Measurements from ENCODE around the gene TLR7. TPM values are rescaled to one million over a fixed set of nuclear protein-coding genes. Genes with fewer than 3 reads are reported as not detected.

Gene TLR7
- total RNA-seq, 1 donor from 2014 or later: 5.4 TPM

GRCh38 chrX:12825801-12826200 lies 41.1 kb upstream of the TLR7 start:
- H3K27ac Mint-ChIP-seq: no peak overlapping the region
- H3K27me3 Mint-ChIP-seq: no peaks in the 10 kb centered on the region
- no peaks in the 10 kb centered on the region for H3K9me3 Mint-ChIP-seq
- intact Hi-C loops (cut with micrococcal nuclease): no loop called here
- H3K4me3 Mint-ChIP-seq: no peak overlapping the region
- DNase-seq (no peak), ATAC-seq (ENCODE audit: low read depth) (no peak)
- CTCF ChIA-PET: no interaction called here
- no peak for TF ChIP-seq CTCF (IDR thresholded peaks at IDR 0.05)
- POLR2A ChIA-PET: no interaction called here
- peaks cover 32% of the 10 kb centered on the region for H3K36me3 Mint-ChIP-seq (ENCODE audit: low read depth)
- H3K4me1 Mint-ChIP-seq: no peaks in the 10 kb centered on the region

GRCh38 chrX:12843061-12843667 lies 23.7 kb upstream of the TLR7 start:
- intact Hi-C loops (cut with micrococcal nuclease): no loop called here
- H3K4me3 Mint-ChIP-seq: peak overlapping the region; percentile 35
- peaks cover 18% of the 10 kb centered on the region for H3K4me1 Mint-ChIP-seq
- no peak for ATAC-seq (ENCODE audit: low read depth)
- no peaks in the 10 kb centered on the region for H3K36me3 Mint-ChIP-seq (ENCODE audit: low read depth)
- POLR2A ChIA-PET: interaction anchor here (0.6 kb wide), 1 partner anchor 48 kb away, joined by 3 read pairs; no protein-coding TSS in a partner anchor
- no peak for DNase-seq
- H3K9me3 Mint-ChIP-seq: no peaks in the 10 kb centered on the region
- CTCF ChIA-PET: no interaction called here
- no peak for TF ChIP-seq CTCF (IDR thresholded peaks at IDR 0.05)
- peak overlapping the region; percentile 88 for H3K27ac Mint-ChIP-seq
- H3K27me3 Mint-ChIP-seq: no peaks in the 10 kb centered on the region

- intact Hi-C loops (cut with micrococcal nuclease): loop anchor here (1.0 kb wide), 1 partner anchor 23 kb away; no protein-coding TSS in a partner anchor
- POLR2A ChIA-PET: interaction anchor here (0.6 kb wide), 1 partner anchor 47 kb away, joined by 3 read pairs; no protein-coding TSS in a partner anchor
- Mint-ChIP-seq H3K36me3 (ENCODE audit: low read depth) (no peaks in the 10 kb centered on the region), H3K4me3 (peak overlapping the region; percentile 64), H3K9me3 (no peaks in the 10 kb centered on the region), H3K27ac (peak overlapping the region; percentile 88), H3K4me1 (peaks cover 18% of the 10 kb centered on the region), H3K27me3 (no peaks in the 10 kb centered on the region)
- DNase-seq (no peak), ATAC-seq (ENCODE audit: low read depth) (peak; percentile 72)
- TF ChIP-seq CTCF (IDR thresholded peaks at IDR 0.05): no peak
- CTCF ChIA-PET: no interaction called here
These were observed 23.1 kb upstream of the TLR7 start for GRCh38 chrX:12843668-12844279.

- Mint-ChIP-seq H3K4me3 (peak overlapping the region; percentile 64), H3K9me3 (no peaks in the 10 kb centered on the region), H3K4me1 (peaks cover 18% of the 10 kb centered on the region), H3K27me3 (no peaks in the 10 kb centered on the region), H3K36me3 (ENCODE audit: low read depth) (no peaks in the 10 kb centered on the region), H3K27ac (peak overlapping the region; percentile 88)
- CTCF ChIA-PET: no interaction called here
- POLR2A ChIA-PET: no interaction called here
- intact Hi-C loops (cut with micrococcal nuclease): loop anchor here (1.0 kb wide), 1 partner anchor 22 kb away; no protein-coding TSS in a partner anchor
- ATAC-seq (ENCODE audit: low read depth) (no peak), DNase-seq (no peak)
- no peak for TF ChIP-seq CTCF (IDR thresholded peaks at IDR 0.05)
These were observed 22.6 kb upstream of the TLR7 start for GRCh38 chrX:12844319-12844718.

GRCh38 chrX:12865359-12865758 lies 1.5 kb upstream of the TLR7 start:
- CTCF ChIA-PET: no interaction called here

More at GRCh38 chrX:12865359-12865758, 1.5 kb upstream of the TLR7 start:
- ATAC-seq (ENCODE audit: low read depth) (no peak), DNase-seq (no peak)
- no peaks in the 10 kb centered on the region for H3K27me3 Mint-ChIP-seq
- intact Hi-C loops (cut with micrococcal nuclease): no loop called here
- H3K27ac Mint-ChIP-seq: peak overlapping the region; percentile 50
- peak overlapping the region; percentile 32 for H3K4me3 Mint-ChIP-seq
- H3K9me3 Mint-ChIP-seq: no peaks in the 10 kb centered on the region
- TF ChIP-seq CTCF (IDR thresholded peaks at IDR 0.05): no peak
- POLR2A ChIA-PET: no interaction called here
- peaks cover 1% of the 10 kb centered on the region for H3K36me3 Mint-ChIP-seq (ENCODE audit: low read depth)
- H3K4me1 Mint-ChIP-seq: peaks cover 44% of the 10 kb centered on the region

Measured in activated B cell treated with CpG ODN at 0.5 μM for 24 hours (primary cell).